HepG2 (cell line): ENCODE data around the gene MYO15A. TPM values are rescaled to one million over a fixed set of nuclear protein-coding genes. Genes with fewer than 3 reads are reported as not detected.
A peak's percentile ranks its signal among the peaks of the same experiment; 100 is the strongest.

ENCODE experiments used
- ARHGAP35 ChIP-seq: sonication (generic); formaldehyde crosslinking; IDR thresholded peaks from 2 replicates; pipeline ENCODE4 v1.9.0; 2022; ENCODE audit warnings: mild to moderate bottlenecking, inconsistent platforms, moderate library complexity, missing genetic modification reagents, borderline replicate concordance
- ARNT ChIP-seq: fragments of 450-650 bp; IDR thresholded peaks from 2 replicates; pipeline ENCODE4 v1.6.1; 2017
- CBX2 ChIP-seq, 2 experiments: fragments of 200-600 bp in 1 of 2; sonication (generic); formaldehyde crosslinking in 1 of 2; IDR thresholded peaks; 2 replicates each; pipeline versions ENCODE4 v1.7.0 to v1.8.1; 2018 to 2022; ENCODE audit warnings: low read depth in 2 of 2, low read length in 1 of 2, mild to moderate bottlenecking in 1 of 2, missing genetic modification reagents in 1 of 2
- FOXK2 ChIP-seq: fragments of 450-650 bp; IDR thresholded peaks from 2 replicates; pipeline ENCODE4 v1.6.1; 2016
- FOXM1 ChIP-seq: sonication (generic); formaldehyde crosslinking; IDR thresholded peaks from 2 replicates; pipeline ENCODE4 v1.5.0; 2020; ENCODE audit warnings: missing genetic modification reagents
- JARID2 ChIP-seq: sonication (generic); formaldehyde crosslinking; IDR thresholded peaks from 2 replicates; pipeline ENCODE4 v1.8.1; 2023; ENCODE audit warnings: missing genetic modification reagents, inconsistent platforms; ENCODE audit not compliant: insufficient replicate concordance
- NBN ChIP-seq: fragments of 450-650 bp; conservative IDR thresholded peaks from 2 replicates; pipeline ENCODE4 v1.6.1; 2017
- PAWR ChIP-seq: sonication (generic); formaldehyde crosslinking; IDR thresholded peaks from 2 replicates; pipeline ENCODE4 v1.4.0; 2020; ENCODE audit warnings: missing genetic modification reagents, mild to moderate bottlenecking, borderline replicate concordance
- PAXIP1 ChIP-seq: sonication (generic); formaldehyde crosslinking; conservative IDR thresholded peaks from 2 replicates; pipeline ENCODE4 v1.4.0; 2020; ENCODE audit warnings: mild to moderate bottlenecking, missing genetic modification reagents, moderate library complexity
- PHB2 ChIP-seq: fragments of 450-650 bp; IDR thresholded peaks from 2 replicates; pipeline ENCODE4 v1.6.1; 2018; ENCODE audit not compliant: partially characterized antibody
- RBFOX2 ChIP-seq: fragments of 200-400 bp; formaldehyde crosslinking; IDR thresholded peaks from 2 replicates; pipeline ENCODE4 v1.6.1; 2017; ENCODE audit warnings: low read depth, mild to moderate bottlenecking, low read length
- SMAD1 ChIP-seq: sonication (generic); formaldehyde crosslinking; IDR thresholded peaks from 2 replicates; pipeline ENCODE4 v1.4.0; 2020; ENCODE audit warnings: missing genetic modification reagents, low read depth, mild to moderate bottlenecking, borderline replicate concordance
- STAT5B ChIP-seq: sonication (generic); formaldehyde crosslinking; IDR thresholded peaks from 2 replicates; pipeline ENCODE4 v1.4.0; 2020; ENCODE audit warnings: missing genetic modification reagents
- TAF15 ChIP-seq: fragments of 200-400 bp; formaldehyde crosslinking; IDR thresholded peaks from one replicate; pipeline ENCODE4 v1.6.1; 2018; ENCODE audit warnings: mild to moderate bottlenecking, low read depth, low read length; ENCODE audit not compliant: poor library complexity, severe bottlenecking
- ZBTB37 ChIP-seq: sonication (generic); formaldehyde crosslinking; IDR thresholded peaks from 2 replicates; pipeline ENCODE4 v1.4.0; 2020; ENCODE audit warnings: mild to moderate bottlenecking, missing genetic modification reagents
- ZEB1 ChIP-seq: IDR thresholded peaks from 2 replicates; pipeline ENCODE4 v1.6.1; 2012; ENCODE audit warnings: mild to moderate bottlenecking, low read depth, inconsistent platforms; ENCODE audit not compliant: insufficient replicate concordance
- ZFAT ChIP-seq: sonication (generic); formaldehyde crosslinking; conservative IDR thresholded peaks from 2 replicates; pipeline ENCODE4 v1.8.1; 2023; ENCODE audit warnings: missing genetic modification reagents, inconsistent platforms
- ZMAT3 ChIP-seq: sonication (generic); formaldehyde crosslinking; conservative IDR thresholded peaks from 2 replicates; pipeline ENCODE4 v1.7.0; 2021; ENCODE audit warnings: missing genetic modification reagents
- ZNF326 ChIP-seq: sonication (generic); formaldehyde crosslinking; IDR thresholded peaks from 2 replicates; pipeline ENCODE4 v1.4.0; 2020; ENCODE audit warnings: missing genetic modification reagents, borderline replicate concordance
- ZNF710 ChIP-seq: sonication (generic); formaldehyde crosslinking; IDR thresholded peaks from 2 replicates; pipeline ENCODE4 v1.5.0; 2020; ENCODE audit warnings: mild to moderate bottlenecking, missing genetic modification reagents, borderline replicate concordance
- ZNF75D ChIP-seq: sonication (generic); formaldehyde crosslinking; IDR thresholded peaks from 2 replicates; pipeline ENCODE4 v1.8.1; 2023; ENCODE audit warnings: missing genetic modification reagents, mild to moderate bottlenecking, borderline replicate concordance
- polyA plus RNA-seq, 8 experiments: library from polyadenylated mRNA; depleted of rRNA in 3 of 8; stranded (reverse) in 7 of 8; unstranded in 1 of 8; fragments of >200 nt; fragmentation: Illumina TruSeq in 4 of 8; extraction: Trizol in 4 of 8; gene quantifications; 2 replicates each; pipeline versions ENCODE4 v1.2.1 to v1.2.3, GENCODE V29; 2011 to 2016; ENCODE audit warnings: low read depth in 4 of 8, missing spikeins in 1 of 8, mixed read lengths in 1 of 8; ENCODE audit not compliant: insufficient read depth in 1 of 8
- total RNA-seq, 5 experiments: library from RNA; depleted of rRNA; stranded (reverse); fragments of >200 nt; fragmentation: Illumina TruSeq; extraction: Trizol; gene quantifications; 2 replicates each; pipeline ENCODE4 v1.2.3, GENCODE V29; 2016; ENCODE audit warnings: low read depth in 1 of 5

Gene MYO15A
- total and polyA plus RNA-seq, 2 of the 13 experiments (the other 11 are each of a cell fraction or from before 2014, with no cell fraction given), result 0.07 to 0.20 TPM

GRCh38 chr17:18224387-18225120 lies 116.0 kb downstream of the MYO15A start (continued):
- TF ChIP-seq ZBTB37 (no peak), FOXM1 (CRISPR knock-in tag) (no peak), TAF15 (no peak), JARID2 (CRISPR knock-in tag) (no peak), ZNF75D (CRISPR knock-in tag) (no peak), ARHGAP35 (no peak), STAT5B (no peak), SMAD1 (CRISPR knock-in tag) (0 out of 2 replicates have a peak, but pooled peaks have one; percentile 3), FOXK2 (no peak), ZNF710 (CRISPR knock-in tag) (peak; percentile 12; the same call in 1 of the 2 replicates), PAXIP1 (CRISPR knock-in tag) (peak; percentile 73), ZNF326 (CRISPR knock-in tag) (no peak), PHB2 (no peak), ZFAT (no peak), CBX2 (IDR thresholded peaks at IDR 0.05; ENCODE audit: low read depth, low read length) (no peak), CBX2 (CRISPR knock-in tag; IDR thresholded peaks at IDR 0.05; ENCODE audit: low read depth) (no peak), ARNT (no peak), PAWR (CRISPR knock-in tag) (no peak), RBFOX2 (peak; percentile 48; the same call in 1 of the 2 replicates), ZEB1 (no peak), NBN (no peak), ZMAT3 (CRISPR knock-in tag) (no peak)
